ENCODE results near the gene PAH. TPM values are rescaled to one million over a fixed set of nuclear protein-coding genes. Genes with fewer than 3 reads are reported as not detected.

Gene PAH
- polyA plus RNA-seq, 6 donors from 2014 or later = not detected

DNA sequence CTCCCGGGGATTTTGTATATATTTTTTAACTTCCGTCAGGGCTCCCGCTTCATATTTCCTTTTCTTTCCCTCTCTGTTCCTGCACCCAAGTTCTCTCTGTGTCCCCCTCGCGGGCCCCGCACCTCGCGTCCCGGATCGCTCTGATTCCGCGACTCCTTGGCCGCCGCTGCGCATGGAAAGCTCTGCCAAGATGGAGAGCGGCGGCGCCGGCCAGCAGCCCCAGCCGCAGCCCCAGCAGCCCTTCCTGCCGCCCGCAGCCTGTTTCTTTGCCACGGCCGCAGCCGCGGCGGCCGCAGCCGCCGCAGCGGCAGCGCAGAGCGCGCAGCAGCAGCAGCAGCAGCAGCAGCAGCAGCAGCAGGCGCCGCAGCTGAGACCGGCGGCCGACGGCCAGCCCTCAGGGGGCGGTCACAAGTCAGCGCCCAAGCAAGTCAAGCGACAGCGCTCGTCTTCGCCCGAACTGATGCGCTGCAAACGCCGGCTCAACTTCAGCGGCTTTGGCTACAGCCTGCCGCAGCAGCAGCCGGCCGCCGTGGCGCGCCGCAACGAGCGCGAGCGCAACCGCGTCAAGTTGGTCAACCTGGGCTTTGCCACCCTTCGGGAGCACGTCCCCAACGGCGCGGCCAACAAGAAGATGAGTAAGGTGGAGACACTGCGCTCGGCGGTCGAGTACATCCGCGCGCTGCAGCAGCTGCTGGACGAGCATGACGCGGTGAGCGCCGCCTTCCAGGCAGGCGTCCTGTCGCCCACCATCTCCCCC, 41.2 kb upstream of the PAH start:
- Mint-ChIP-seq H3K27ac (peak overlapping the region in 3 of 6 donors; percentile 64 to 84 (median 69)), H3K4me3 (peak overlapping the region; percentile 72 to 89 (median 84)), H3K27me3 (peaks cover 82 to 94% (median 90%) of the 10 kb centered on the region in 3 donors), H3K4me1 (peaks cover 26 to 44% (median 29%) of the 10 kb centered on the region in 3 donors), H3K9me3 (peaks cover 2 to 29% (median 9%) of the 10 kb centered on the region in 7 donors), H3K36me3 (peaks cover 0 to 3% of the 10 kb centered on the region in 2 donors)
- ATAC-seq (ENCODE audit: low read depth in 2 of 2) (peak; percentile 46 to 69), DNase-seq (no peak)

DNA sequence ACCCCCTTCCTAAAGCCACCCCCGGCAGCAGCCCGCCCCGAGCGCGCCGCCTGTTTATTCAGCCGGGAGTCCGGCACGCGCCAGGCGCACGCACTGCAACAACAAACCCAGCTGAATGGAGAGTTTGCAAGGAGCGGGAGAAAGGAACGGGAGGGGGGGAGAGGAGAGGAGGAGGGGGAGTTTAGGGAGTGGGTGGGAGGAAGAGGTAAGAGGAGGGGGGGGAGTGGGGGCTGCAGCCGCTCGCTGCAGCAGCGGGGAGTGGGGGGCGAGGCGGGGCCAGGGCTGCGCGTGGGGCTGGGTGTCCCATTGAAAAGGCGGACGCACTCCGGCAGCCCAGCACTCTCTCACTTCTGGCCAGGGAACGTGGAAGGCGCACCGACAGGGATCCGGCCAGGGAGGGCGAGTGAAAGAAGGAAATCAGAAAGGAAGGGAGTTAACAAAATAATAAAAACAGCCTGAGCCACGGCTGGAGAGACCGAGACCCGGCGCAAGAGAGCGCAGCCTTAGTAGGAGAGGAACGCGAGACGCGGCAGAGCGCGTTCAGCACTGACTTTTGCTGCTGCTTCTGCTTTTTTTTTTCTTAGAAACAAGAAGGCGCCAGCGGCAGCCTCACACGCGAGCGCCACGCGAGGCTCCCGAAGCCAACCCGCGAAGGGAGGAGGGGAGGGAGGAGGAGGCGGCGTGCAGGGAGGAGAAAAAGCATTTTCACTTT, 40.5 kb upstream of the PAH start, which contains the start of gene ASCL1:
TSS of gene ASCL1 (plus strand) at position 336 of the 712 bp plus-strand sequence. CDS start 571 bp downstream, outside the sequence.
- Mint-ChIP-seq H3K4me3 (peak within 1 kb of the TSS; percentile 72 to 89 (median 84)), H3K36me3 (no peaks in the 10 kb centered on the region), H3K4me1 (peaks cover 23 to 41% (median 29%) of the 10 kb centered on the region in 3 donors), H3K9me3 (peaks cover 0 to 21% (median 6%) of the 10 kb centered on the region in 7 donors), H3K27ac (peak within 1 kb of the TSS in 3 of 6 donors; percentile 39 to 69 (median 64)), H3K27me3 (peaks cover 80 to 91% (median 89%) of the 10 kb centered on the region in 3 donors)
- DNase-seq (peak; percentile 42), ATAC-seq (ENCODE audit: low read depth in 2 of 2) (peak; percentile 74 to 77)

DNA sequence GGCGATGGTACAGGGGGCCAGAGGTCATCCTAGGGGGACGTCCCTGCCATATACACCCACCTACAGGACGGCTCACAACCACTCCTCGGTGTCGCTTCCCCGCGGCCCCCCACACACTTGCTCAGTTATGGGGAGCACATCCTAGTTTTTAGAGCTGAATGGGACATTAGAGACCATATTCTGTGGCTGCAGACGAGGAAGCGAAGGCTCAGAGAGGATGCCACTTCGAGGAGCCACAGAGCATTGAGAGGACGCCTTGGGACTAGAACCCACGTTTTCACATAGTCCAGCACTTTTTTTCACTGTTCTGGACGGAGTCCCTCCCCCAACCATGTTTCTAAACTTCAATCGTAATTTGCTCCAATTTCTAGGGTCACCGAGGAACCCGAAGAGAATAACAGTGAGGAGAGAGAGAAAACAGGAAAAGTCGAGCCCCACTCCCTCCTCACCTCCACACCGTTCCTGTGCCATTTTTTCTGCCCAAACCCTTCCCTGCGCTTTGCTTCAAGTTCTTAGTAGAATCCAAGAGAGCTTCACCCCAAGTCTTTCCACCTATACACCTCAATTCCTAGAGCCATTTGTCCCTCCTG, 39.8 kb upstream of the PAH start:
- DNase-seq (no peak), ATAC-seq (ENCODE audit: low read depth in 2 of 2) (no peak)
- peak overlapping the region; percentile 46 to 87 (median 78) for H3K4me3 Mint-ChIP-seq
- peak overlapping the region in 1 of 6 donors; percentile 39 for H3K27ac Mint-ChIP-seq
- H3K4me1 Mint-ChIP-seq = peaks cover 22 to 34% (median 26%) of the 10 kb centered on the region in 3 donors
- peaks cover 0 to 18% (median 4%) of the 10 kb centered on the region in 7 donors for H3K9me3 Mint-ChIP-seq
- H3K27me3 Mint-ChIP-seq = peaks cover 81 to 87% (median 85%) of the 10 kb centered on the region in 3 donors
- no peaks in the 10 kb centered on the region for H3K36me3 Mint-ChIP-seq

DNA sequence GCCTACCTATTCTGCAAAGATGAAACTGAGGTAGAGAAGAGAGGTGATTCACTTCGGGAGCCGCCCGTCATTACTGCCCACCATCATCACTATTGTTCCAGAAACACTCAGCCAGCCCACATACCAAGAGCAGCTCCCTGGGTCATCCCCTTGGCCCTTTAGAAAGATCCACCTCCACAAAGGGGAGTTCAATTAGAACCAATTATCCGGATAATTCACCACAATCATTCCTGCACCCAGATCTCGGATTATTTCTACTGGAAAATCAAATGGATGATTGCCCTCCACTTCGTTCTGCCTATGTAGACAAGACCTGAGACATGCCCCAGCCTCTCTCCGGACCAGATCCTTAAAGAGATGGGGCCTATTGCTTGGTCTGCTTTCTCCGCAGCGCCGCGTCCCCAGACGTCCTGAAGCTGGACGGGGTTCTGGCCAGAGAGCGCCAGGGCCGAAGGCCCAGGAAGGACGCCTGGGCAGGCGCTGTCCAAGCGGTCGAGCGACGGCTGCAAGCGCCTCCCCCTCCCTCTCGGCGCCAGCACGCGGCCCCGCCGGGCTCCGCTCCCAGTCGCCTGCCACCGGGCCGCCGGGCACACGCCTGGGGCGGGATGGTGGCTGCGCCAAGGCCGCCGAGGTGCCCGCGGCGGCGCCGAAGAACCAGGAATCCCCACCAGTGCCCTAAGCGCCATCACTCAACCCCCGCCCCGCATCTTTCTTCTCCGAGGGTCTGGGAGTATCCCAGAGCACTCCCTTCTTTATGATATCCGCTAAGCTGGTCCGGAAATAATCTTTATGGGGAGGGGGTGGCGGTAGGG, 39.1 kb upstream of the PAH start:
- H3K27me3 Mint-ChIP-seq = peaks cover 78 to 86% (median 82%) of the 10 kb centered on the region in 3 donors
- peak overlapping the region in 5 of 8 donors; percentile 39 to 87 (median 76) for H3K4me3 Mint-ChIP-seq
- peaks cover 0 to 18% (median 4%) of the 10 kb centered on the region in 7 donors for H3K9me3 Mint-ChIP-seq
- H3K27ac Mint-ChIP-seq = peak overlapping the region in 1 of 6 donors; percentile 11
- H3K36me3 Mint-ChIP-seq = no peaks in the 10 kb centered on the region
- H3K4me1 Mint-ChIP-seq = peaks cover 23 to 37% (median 25%) of the 10 kb centered on the region in 3 donors
- DNase-seq (no peak), ATAC-seq (ENCODE audit: low read depth in 2 of 2) (no peak)

DNA sequence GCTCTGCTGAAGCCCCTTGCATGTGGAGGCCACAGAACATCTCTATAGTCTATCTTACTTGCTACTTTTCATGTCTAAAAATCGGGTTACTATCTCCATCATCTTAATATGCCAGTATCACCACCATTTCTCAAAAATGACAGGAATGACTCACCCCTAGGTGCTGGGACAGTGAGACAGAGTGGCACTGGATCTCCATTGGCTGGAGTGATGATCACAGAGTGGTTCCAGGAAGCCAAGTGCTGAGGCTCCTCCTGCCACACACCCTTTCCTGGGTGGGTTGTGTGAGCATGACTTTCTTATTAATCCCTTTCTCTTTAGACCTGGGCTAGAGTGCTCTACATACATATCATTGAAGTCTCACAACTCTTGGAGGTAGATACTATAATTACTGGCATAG, 37.1 kb upstream of the PAH start:
- Mint-ChIP-seq H3K4me3 (no peak overlapping the region), H3K27me3 (peaks cover 76 to 86% (median 84%) of the 10 kb centered on the region in 3 donors), H3K4me1 (peaks cover 26 to 39% (median 28%) of the 10 kb centered on the region in 3 donors), H3K27ac (no peak overlapping the region), H3K9me3 (peaks cover 0 to 3% (median 2%) of the 10 kb centered on the region in 7 donors), H3K36me3 (no peaks in the 10 kb centered on the region)
- ATAC-seq (ENCODE audit: low read depth in 2 of 2) (no peak), DNase-seq (no peak)

DNA sequence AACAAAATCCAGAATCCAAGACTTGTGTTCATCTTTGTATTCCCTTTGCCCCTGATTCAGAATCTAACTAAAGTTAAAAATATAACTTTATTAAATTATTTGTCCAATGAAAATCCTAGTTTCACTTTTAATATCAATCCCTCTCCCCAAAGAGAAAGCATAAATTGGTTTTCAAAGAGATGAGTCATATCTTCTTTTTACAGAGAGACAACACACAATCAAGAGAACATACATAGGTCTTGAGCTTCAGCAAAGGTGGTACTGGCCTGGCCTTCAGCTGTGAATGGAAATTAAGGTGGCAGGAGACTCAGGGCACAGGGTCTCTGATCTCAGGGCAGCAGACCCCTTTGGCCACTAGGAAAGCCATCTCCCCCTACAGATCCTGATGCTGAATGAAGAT, 36.2 kb upstream of the PAH start:
- peaks cover 23 to 31% (median 26%) of the 10 kb centered on the region in 3 donors for H3K4me1 Mint-ChIP-seq
- no peak for DNase-seq
- no peak for ATAC-seq (ENCODE audit: low read depth in 2 of 2)
- H3K9me3 Mint-ChIP-seq = peaks cover 0 to 2% (median 0%) of the 10 kb centered on the region in 7 donors
- no peak overlapping the region for H3K4me3 Mint-ChIP-seq
- no peak overlapping the region for H3K27ac Mint-ChIP-seq
- no peaks in the 10 kb centered on the region for H3K36me3 Mint-ChIP-seq
- H3K27me3 Mint-ChIP-seq = peaks cover 80 to 86% (median 81%) of the 10 kb centered on the region in 3 donors

DNA sequence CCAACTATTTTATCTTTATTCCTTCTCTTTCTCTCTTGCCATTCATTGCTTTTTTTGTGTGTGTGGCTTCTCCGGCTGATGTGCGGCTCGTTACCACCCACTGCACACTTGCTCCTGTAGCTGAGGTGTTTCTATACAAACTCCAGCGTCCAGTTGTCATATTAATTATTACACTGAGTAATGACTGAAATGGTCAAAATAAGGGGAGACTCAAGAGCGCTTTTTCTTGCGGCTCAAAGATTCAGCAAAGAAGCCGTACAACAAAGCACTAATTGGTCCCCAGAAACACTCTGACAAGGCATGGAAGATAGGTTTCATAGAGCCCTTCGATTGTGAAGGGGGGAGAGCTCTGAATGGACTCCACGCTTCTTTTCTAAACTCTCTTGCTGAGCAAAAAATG, 34.8 kb upstream of the PAH start:
- H3K4me1 Mint-ChIP-seq = peaks cover 11 to 23% (median 13%) of the 10 kb centered on the region in 3 donors
- H3K27me3 Mint-ChIP-seq = peaks cover 82 to 88% (median 83%) of the 10 kb centered on the region in 3 donors
- no peaks in the 10 kb centered on the region for H3K36me3 Mint-ChIP-seq
- ATAC-seq (ENCODE audit: low read depth in 2 of 2) = no peak
- peak overlapping the region in 3 of 8 donors; percentile 18 to 77 (median 51) for H3K4me3 Mint-ChIP-seq
- no peak overlapping the region for H3K27ac Mint-ChIP-seq
- peaks cover 0 to 2% (median 0%) of the 10 kb centered on the region in 7 donors for H3K9me3 Mint-ChIP-seq
- DNase-seq = no peak

DNA sequence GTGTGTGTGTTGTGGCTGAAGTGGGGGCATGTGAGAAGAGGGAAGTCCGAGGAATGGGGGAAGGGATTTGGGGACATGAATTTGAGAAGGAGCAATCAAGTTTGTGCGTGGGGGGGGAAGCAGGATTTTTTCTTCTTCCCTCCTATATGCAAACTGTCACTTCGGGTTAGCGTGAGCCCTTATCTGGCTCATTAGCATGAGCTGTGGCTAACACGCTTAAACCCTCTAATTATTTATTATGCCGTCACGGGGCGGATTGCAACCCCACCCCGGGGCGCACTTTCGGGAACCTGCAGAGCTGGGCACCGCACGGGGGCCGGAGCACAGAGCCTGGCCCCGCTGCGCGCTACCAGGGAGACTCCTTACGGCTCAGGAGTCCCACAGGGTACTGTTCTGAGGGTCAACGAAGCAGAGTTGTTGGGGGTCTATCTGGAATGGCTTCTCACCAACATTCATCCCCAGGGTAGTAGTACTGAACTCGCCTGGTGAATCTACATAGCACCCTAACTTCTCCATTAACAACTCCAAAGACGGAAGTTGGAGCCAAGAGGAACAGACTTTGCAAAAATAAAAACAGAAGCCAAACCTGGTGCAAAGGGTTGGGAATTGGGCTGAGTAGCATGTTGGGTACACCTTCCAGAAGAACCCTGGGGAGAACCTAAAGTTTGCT, 34.0 kb upstream of the PAH start:
- Mint-ChIP-seq H3K27ac (no peak overlapping the region), H3K9me3 (peaks cover 0 to 2% (median 0%) of the 10 kb centered on the region in 7 donors), H3K4me1 (peaks cover 6 to 19% (median 8%) of the 10 kb centered on the region in 3 donors), H3K36me3 (no peaks in the 10 kb centered on the region), H3K27me3 (peaks cover 80 to 86% (median 83%) of the 10 kb centered on the region in 3 donors), H3K4me3 (peak overlapping the region in 5 of 8 donors; percentile 9 to 62 (median 44))
- no peak for ATAC-seq (ENCODE audit: low read depth in 2 of 2)
- no peak for DNase-seq

DNA sequence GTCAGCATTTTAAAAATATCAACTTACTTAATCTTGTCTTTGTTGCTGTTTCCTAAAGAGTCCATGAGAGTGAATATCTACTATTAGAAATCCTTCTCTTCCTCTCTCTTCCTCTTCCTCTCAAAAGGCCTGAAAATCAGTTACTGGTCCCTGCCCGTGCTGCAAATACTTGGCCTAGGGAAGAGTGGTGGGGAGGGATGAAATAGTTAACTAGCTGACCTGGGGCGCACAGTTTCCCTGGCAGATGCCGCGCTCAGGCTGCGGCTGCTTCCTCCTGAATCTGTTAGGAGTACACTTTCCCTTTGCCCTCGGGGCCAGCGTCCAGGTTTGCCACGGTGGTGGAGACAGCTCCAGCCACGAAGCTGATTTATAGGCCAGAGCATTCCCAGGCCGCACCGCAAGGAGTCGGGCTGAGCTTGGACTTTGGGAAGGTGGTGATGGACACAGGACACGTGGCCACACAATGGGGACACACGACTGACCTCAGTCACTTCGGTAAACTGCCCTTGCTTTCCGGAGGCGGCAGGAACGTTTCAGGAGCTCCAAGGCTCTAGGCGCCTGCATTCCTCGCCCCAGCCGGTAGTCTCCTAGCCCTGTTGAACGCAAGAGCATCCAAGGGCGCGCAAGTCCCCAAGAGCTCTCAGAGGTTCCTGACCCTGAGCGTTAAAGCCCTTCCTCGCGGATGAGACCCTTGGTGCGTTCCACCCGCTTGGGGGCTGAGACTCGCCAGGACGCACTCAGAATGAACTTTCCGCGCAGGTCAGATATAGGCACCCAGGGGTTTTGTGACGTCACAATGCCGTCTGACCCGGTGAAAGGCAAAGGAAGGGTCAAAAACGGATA, 33.3 kb upstream of the PAH start:
- ATAC-seq (ENCODE audit: low read depth in 2 of 2) = no peak
- DNase-seq = no peak
- Mint-ChIP-seq H3K27me3 (peaks cover 75 to 82% (median 79%) of the 10 kb centered on the region in 3 donors), H3K4me1 (peaks cover 6 to 15% (median 8%) of the 10 kb centered on the region in 3 donors), H3K36me3 (no peaks in the 10 kb centered on the region), H3K9me3 (peaks cover 0 to 2% (median 0%) of the 10 kb centered on the region in 7 donors), H3K27ac (no peak overlapping the region), H3K4me3 (peak overlapping the region in 6 of 8 donors; percentile 9 to 62 (median 42))

DNA sequence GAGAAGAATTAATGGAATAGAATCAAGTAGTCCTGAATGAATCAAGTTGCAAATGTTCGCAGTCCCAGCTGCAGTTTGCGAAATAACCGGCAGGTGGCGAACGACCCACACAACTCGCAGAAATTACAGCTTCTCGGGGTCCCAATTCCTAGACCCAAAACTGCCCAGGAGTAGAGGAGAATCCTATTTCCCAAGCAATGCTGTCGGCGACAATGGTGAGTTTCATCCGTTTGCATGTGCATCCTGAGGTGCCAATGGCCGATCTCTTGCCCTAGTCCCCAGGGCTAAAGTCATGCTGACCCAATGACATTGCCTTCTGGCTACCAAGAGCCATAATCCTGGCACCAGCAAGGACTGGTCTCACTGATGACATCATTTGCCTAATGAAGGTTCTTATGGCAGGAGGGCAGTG, 31.9 kb upstream of the PAH start:
- peak overlapping the region in 1 of 6 donors; percentile 11 for H3K27ac Mint-ChIP-seq
- peaks cover 0 to 2% (median 0%) of the 10 kb centered on the region in 7 donors for H3K9me3 Mint-ChIP-seq
- no peaks in the 10 kb centered on the region for H3K36me3 Mint-ChIP-seq
- DNase-seq (peak; percentile 45), ATAC-seq (ENCODE audit: low read depth in 2 of 2) (no peak)
- H3K4me1 Mint-ChIP-seq = peaks cover 6 to 15% (median 8%) of the 10 kb centered on the region in 3 donors
- peaks cover 70 to 73% (median 73%) of the 10 kb centered on the region in 3 donors for H3K27me3 Mint-ChIP-seq
- no peak overlapping the region for H3K4me3 Mint-ChIP-seq

DNA sequence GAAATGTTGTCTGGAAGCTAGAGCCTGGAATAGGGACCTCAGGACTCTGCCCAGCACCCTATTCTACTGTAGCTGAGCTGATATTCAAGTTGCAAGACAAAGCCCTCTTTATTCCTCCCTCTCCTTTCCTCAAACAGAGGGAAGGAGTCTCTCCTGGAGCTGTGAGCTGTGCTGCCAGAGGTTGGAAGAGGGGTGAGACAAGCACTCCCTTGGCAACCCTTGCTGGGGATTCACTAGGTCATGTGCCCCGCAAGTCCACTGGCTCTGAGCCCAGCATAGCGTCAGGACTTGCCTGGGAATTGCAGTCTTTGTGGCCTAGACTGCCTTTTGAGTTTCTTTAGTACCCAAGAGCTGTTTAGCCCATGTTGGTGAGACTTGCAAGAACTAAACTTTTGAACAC, 29.0 kb upstream of the PAH start:
- Mint-ChIP-seq H3K27ac (no peak overlapping the region), H3K27me3 (peaks cover 56 to 64% (median 61%) of the 10 kb centered on the region in 3 donors), H3K4me3 (no peak overlapping the region), H3K9me3 (peaks cover 0 to 10% (median 5%) of the 10 kb centered on the region in 7 donors), H3K4me1 (peaks cover 5 to 12% (median 6%) of the 10 kb centered on the region in 3 donors), H3K36me3 (no peaks in the 10 kb centered on the region)
- DNase-seq (no peak), ATAC-seq (ENCODE audit: low read depth in 2 of 2) (no peak)

Data from naive B cell (primary cell).